GM20000 (cell line): ENCODE measurements around the gene KISS1.

Experiments
- DNase-seq: peaks from one replicate; pipeline ENCODE4 v3.0.0; 2012; ENCODE audit warnings: low spot score
- CTCF ChIP-seq: IDR thresholded peaks from 2 replicates; pipeline ENCODE4 v1.5.1; 2012; ENCODE audit warnings: mild to moderate bottlenecking, control low read depth; ENCODE audit errors: extremely low read depth, missing control alignments

KISS1 gene

GRCh38 chr1:204153667-204154066 lies 42.6 kb downstream of the KISS1 start:
- DNase-seq, result no peak
- no peak for TF ChIP-seq CTCF

- no peak for TF ChIP-seq CTCF
- no peak for DNase-seq
Observed at GRCh38 chr1:204152310-204153044, 43.8 kb downstream of the KISS1 start.

- no peak for TF ChIP-seq CTCF
- DNase-seq, result peak; percentile 64
Observed at GRCh38 chr1:204151552-204152309, 44.6 kb downstream of the KISS1 start, which contains the start of gene ETNK2. ETNK2 (minus strand) TSS chr1:204152044; CDS start chr1:204151852, 192 bp downstream.

- no peak for DNase-seq
- no peak for TF ChIP-seq CTCF
Observed at GRCh38 chr1:204150702-204151551, 45.4 kb downstream of the KISS1 start.

GRCh38 chr1:204149635-204150565 lies 46.4 kb downstream of the KISS1 start:
- TF ChIP-seq CTCF, result no peak
- no peak for DNase-seq

- TF ChIP-seq CTCF, result no peak
- no peak for DNase-seq
Observed at GRCh38 chr1:204149107-204149506, 47.2 kb downstream of the KISS1 start.
